H1 (cell line): ENCODE data around the gene TLE5. TPM values are rescaled to one million over a fixed set of nuclear protein-coding genes. Genes with fewer than 3 reads are reported as not detected.

ENCODE experiments used
- CTCF ChIA-PET: fragments of 300-600 bp; sonication (Branson Sonifier 250); formaldehyde crosslinking; loops from one replicate; lab custom pipeline; 2021; ENCODE audit not compliant: partially characterized antibody; lab: Charles Lee
- POLR2A ChIA-PET: fragments of 300-600 bp; sonication (Branson Sonifier 250); formaldehyde crosslinking; loops from one replicate; lab custom pipeline; 2021; ENCODE audit warnings: inconsistent platforms; ENCODE audit not compliant: partially characterized antibody; lab: Charles Lee
- DNase-seq, 2 experiments: peaks; one replicate each; pipeline versions ENCODE4 v3.0.0 to v3.0.0-alpha.2; 2010 to 2022; ENCODE audit warnings: low spot score in 2 of 2, low read depth in 1 of 2, mixed read lengths in 1 of 2
- FAIRE-seq: peaks from 2 replicates; lab custom pipeline; 2011; peaks lifted over from hg19 to GRCh38; lab: Jason Lieb, UNC
- H2AFZ ChIP-seq: 2 replicates; pipeline ENCODE4 v1.8.1; 2012; ENCODE audit warnings: low read length, inconsistent platforms
- H2AK5ac ChIP-seq: 2 replicates; pipeline ENCODE4 v1.6.1; 2013; ENCODE audit warnings: low read depth, low read length
- H2BK120ac ChIP-seq: replicated peaks from 2 replicates; pipeline ENCODE3; 2013; ENCODE audit warnings: low read depth, low read length, inconsistent platforms
- H2BK12ac ChIP-seq: 2 replicates; pipeline ENCODE4 v1.6.1; 2013; ENCODE audit warnings: low read depth, low read length
- H2BK15ac ChIP-seq: 2 replicates; pipeline ENCODE4 v1.6.1; 2013; ENCODE audit warnings: low read length
- H2BK20ac ChIP-seq: 2 replicates; pipeline ENCODE4 v1.6.1; 2013; ENCODE audit warnings: low read length
- H2BK5ac ChIP-seq: 2 replicates; pipeline ENCODE4 v1.6.1; 2013; ENCODE audit warnings: low read depth, low read length
- H3K14ac ChIP-seq: 2 replicates; pipeline ENCODE4 v1.6.1; 2013; ENCODE audit warnings: inconsistent platforms; ENCODE audit not compliant: insufficient read length
- H3K18ac ChIP-seq: 2 replicates; pipeline ENCODE4 v1.6.1; 2013; ENCODE audit warnings: low read length; ENCODE audit errors: extremely low read depth
- H3K23ac ChIP-seq: 2 replicates; pipeline ENCODE4 v1.6.1; 2013; ENCODE audit warnings: inconsistent platforms; ENCODE audit not compliant: insufficient read length
- H3K23me2 ChIP-seq: 2 replicates; pipeline ENCODE4 v1.6.1; 2013; ENCODE audit warnings: low read depth, low read length
- H3K27ac ChIP-seq: 2 replicates; pipeline ENCODE4 v1.6.1; 2011; ENCODE audit warnings: low read depth, low read length, inconsistent platforms
- H3K27me3 ChIP-seq, 4 experiments: replicated peaks in 1 of 4; 1 replicate in 1 of 4; 2 replicates in 3 of 4; pipeline versions ENCODE4 v1.6.1 to v1.8.1; 2011 to 2013; ENCODE audit warnings: low read length in 3 of 4, mild to moderate bottlenecking in 3 of 4, inconsistent platforms in 2 of 4, mixed read lengths in 2 of 4, moderate library complexity in 1 of 4; ENCODE audit not compliant: control insufficient read depth in 3 of 4, insufficient read depth in 3 of 4; ENCODE audit errors: extremely low read depth in 1 of 4
- H3K36me3 ChIP-seq, 4 experiments: 2 replicates each; pipeline versions ENCODE4 v1.6.1 to v1.8.1; 2011 to 2013; ENCODE audit warnings: mild to moderate bottlenecking in 4 of 4, low read length in 3 of 4, moderate library complexity in 2 of 4, control low read depth in 1 of 4, inconsistent platforms in 1 of 4; ENCODE audit not compliant: insufficient read depth in 4 of 4, control insufficient read depth in 2 of 4
- H3K4ac ChIP-seq: replicated peaks from 2 replicates; pipeline ENCODE3; 2013; ENCODE audit warnings: low read length, low read depth, mixed read lengths, inconsistent platforms; ENCODE audit not compliant: insufficient read length
- H3K4me1 ChIP-seq, 4 experiments: replicated peaks in 1 of 4; 1 replicate in 1 of 4; 2 replicates in 3 of 4; pipeline versions ENCODE4 v1.6.1 to v1.8.1; 2011 to 2013; ENCODE audit warnings: low read length in 3 of 4, inconsistent platforms in 2 of 4, mixed read lengths in 1 of 4; ENCODE audit not compliant: insufficient read depth in 4 of 4, control insufficient read depth in 3 of 4
- H3K4me2 ChIP-seq, 2 experiments: 2 replicates each; pipeline versions ENCODE4 v1.6.1 to v1.8.1; 2011 to 2013; ENCODE audit warnings: low read depth in 2 of 2, low read length in 2 of 2, control low read depth in 1 of 2, inconsistent platforms in 1 of 2, mild to moderate bottlenecking in 1 of 2; ENCODE audit not compliant: insufficient read depth in 1 of 2
- H3K4me3 ChIP-seq, 4 experiments: fragments of 200-600, 300-600 bp in 1 of 4; sonication (generic), shearing (Covaris generic), sonication (Bioruptor Twin) in 1 of 4; 2 replicates each; pipeline versions ENCODE4 v1.5.1 to v1.8.1; 2011 to 2016; ENCODE audit warnings: low read length in 4 of 4, low read depth in 3 of 4, control low read depth in 2 of 4, inconsistent platforms in 2 of 4, mild to moderate bottlenecking in 2 of 4, mixed read lengths in 1 of 4, moderate library complexity in 1 of 4; ENCODE audit not compliant: insufficient read depth in 2 of 4; ENCODE audit errors: extremely low read depth in 1 of 4
- H3K56ac ChIP-seq: replicated peaks from 2 replicates; pipeline ENCODE3; 2013; ENCODE audit warnings: low read depth, mild to moderate bottlenecking, mixed read lengths, low read length, inconsistent platforms; ENCODE audit not compliant: insufficient read length
- H3K79me1 ChIP-seq: 2 replicates; pipeline ENCODE4 v1.6.1; 2013; ENCODE audit warnings: low read depth, low read length, control low read depth
- H3K79me2 ChIP-seq, 2 experiments: 2 replicates each; pipeline versions ENCODE4 v1.6.1 to v1.8.1; 2012 to 2013; ENCODE audit warnings: low read length in 2 of 2, mild to moderate bottlenecking in 2 of 2, inconsistent platforms in 1 of 2; ENCODE audit not compliant: insufficient read depth in 2 of 2, control insufficient read depth in 1 of 2
- H3K9ac ChIP-seq, 4 experiments: replicated peaks in 1 of 4; 1 replicate in 1 of 4; 2 replicates in 3 of 4; pipeline versions ENCODE4 v1.6.1 to v1.8.1; 2011 to 2013; ENCODE audit warnings: low read depth in 3 of 4, low read length in 3 of 4, control low read depth in 2 of 4, mild to moderate bottlenecking in 2 of 4, moderate library complexity in 2 of 4, inconsistent platforms in 1 of 4; ENCODE audit errors: extremely low read depth in 1 of 4
- H3K9me3 ChIP-seq, 2 experiments: 2 replicates each; pipeline versions ENCODE4 v1.6.1 to v1.8.1; 2012 to 2013; ENCODE audit warnings: mild to moderate bottlenecking in 2 of 2, moderate library complexity in 2 of 2, control low read depth in 1 of 2, inconsistent platforms in 1 of 2, low read depth in 1 of 2, low read length in 1 of 2, mixed read lengths in 1 of 2; ENCODE audit not compliant: insufficient read depth in 2 of 2
- H4K20me1 ChIP-seq, 2 experiments: replicated peaks in 1 of 2; 2 replicates each; pipeline versions ENCODE3 to v1.8.1; 2011 to 2013; ENCODE audit warnings: inconsistent platforms in 2 of 2, low read length in 2 of 2, mild to moderate bottlenecking in 1 of 2; ENCODE audit not compliant: insufficient read depth in 2 of 2, control insufficient read depth in 1 of 2
- H4K5ac ChIP-seq: 2 replicates; pipeline ENCODE4 v1.6.1; 2013; ENCODE audit warnings: low read length, low read depth, mixed read lengths, inconsistent platforms; ENCODE audit not compliant: insufficient read length
- H4K8ac ChIP-seq: 2 replicates; pipeline ENCODE4 v1.8.0; 2013; ENCODE audit warnings: mild to moderate bottlenecking, moderate library complexity, low read length, inconsistent platforms; ENCODE audit not compliant: insufficient read depth; ENCODE audit errors: extremely low read depth
- H4K91ac ChIP-seq: replicated peaks from 2 replicates; pipeline ENCODE3; 2013; ENCODE audit warnings: low read length, mixed read lengths, inconsistent platforms; ENCODE audit not compliant: insufficient read length
- KDM1A ChIP-seq: fragments of 200-600, 300-600 bp; sonication (generic); IDR thresholded peaks from 2 replicates; pipeline ENCODE4 v1.7.1; 2016; ENCODE audit warnings: mild to moderate bottlenecking, low read length, borderline replicate concordance
- TEAD4 ChIP-seq: IDR thresholded peaks from 2 replicates; pipeline ENCODE4 v1.6.1; 2012; ENCODE audit warnings: low read depth, low read length, inconsistent platforms, mixed read lengths
- WGBS, 2 experiments: shearing (Covaris generic) in 1 of 2; methylation state at CpG; one replicate each; pipeline versions ENCODE4 v1.1.6 to v1.1.7; 2013 to 2015; ENCODE audit warnings: low lambda C conversion rate in 2 of 2, mixed read lengths in 2 of 2, inconsistent platforms in 1 of 2, low coverage in 1 of 2, missing lambda C conversion rate in 1 of 2; ENCODE audit not compliant: insufficient replicate concordance in 2 of 2, insufficient coverage in 1 of 2, insufficient read length in 1 of 2; ENCODE audit errors: extremely low coverage in 1 of 2, missing lambda C conversion rate in 1 of 2; 5-methylcytosine and 5-hydroxymethylcytosine counted together
- polyA plus RNA-seq, 7 experiments: library from polyadenylated mRNA; depleted of rRNA in 3 of 7; stranded (reverse) in 5 of 7; unstranded in 2 of 7; fragments of >200 nt in 5 of 7; fragments of 200-250 nt in 2 of 7; gene quantifications; 1 replicate in 5 of 7; 2 replicates in 1 of 7; 4 replicates in 1 of 7; pipeline versions ENCODE4 v1.2.1 to v1.2.3, GENCODE V29; 2011 to 2013; ENCODE audit warnings: missing spikeins in 2 of 7, mixed read lengths in 2 of 7
- total RNA-seq: library from RNA; stranded (reverse); fragmentation: NEBNext Ultra II Directional; extraction: Animal tissue kit (Norgen Biotek cat#: 25700); gene quantifications from 2 replicates; pipeline ENCODE4 v1.2.1, GENCODE V29; 2021

Gene TLE5
- total and polyA plus RNA-seq, 2 of the 8 experiments (the other 6 are each of a cell fraction or from before 2014, with no cell fraction given) = 187 to 285 TPM

GRCh38 chr19:3041761-3042620 lies 20.3 kb downstream of the TLE5 start:
- TF ChIP-seq KDM1A (peak; percentile 91; the same call in 1 of the 2 replicates), TEAD4 (no peak)
- Histone ChIP-seq H3K4me3 (peak overlapping the region in 2 of 4 experiments; percentile 25 to 65; a peak in 5 of 8 replicates), H4K8ac (no peak overlapping the region; the same call in 1 of the 2 replicates), H3K9me3 (no peaks in the 10 kb centered on the region), H3K27me3 (peaks cover 0 to 2% (median 1%) of the 10 kb centered on the region in 4 experiments; a peak in 3 of 7 replicates), H3K4me2 (peak overlapping the region; percentile 62), H3K79me1 (no peaks in the 10 kb centered on the region), H3K56ac (peak overlapping the region; percentile 79), H3K23me2 (peaks cover 8% of the 10 kb centered on the region; the same call in 1 of the 2 replicates), H3K9ac (0 out of 7 replicates have a peak overlapping the region, but pooled peaks of 1 of the 4 experiments have one; percentile 15), H3K14ac (no peak overlapping the region), H3K18ac (peak overlapping the region; percentile 75; the same call in 1 of the 2 replicates), H2AFZ (peak overlapping the region; percentile 40; the same call in 1 of the 2 replicates), H2BK20ac (no peak overlapping the region), H2AK5ac (peak overlapping the region; percentile 53; the same call in 1 of the 2 replicates), H2BK5ac (peak overlapping the region; percentile 71; the same call in 1 of the 2 replicates), H4K5ac (no peak overlapping the region), H2BK12ac (peak overlapping the region; percentile 39; the same call in 1 of the 2 replicates), H3K23ac (no peak overlapping the region), H3K36me3 (no peaks in the 10 kb centered on the region), H3K4ac (no peak overlapping the region), H2BK15ac (no peak overlapping the region), H3K4me1 (peaks cover 7 to 18% (median 10%) of the 10 kb centered on the region in 4 experiments), H4K91ac (peak overlapping the region; percentile 34), H2BK120ac (no peak overlapping the region), H3K79me2 (no peaks in the 10 kb centered on the region), H3K27ac (no peak overlapping the region), H4K20me1 (no peaks in the 10 kb centered on the region)
- WGBS, 2 experiments = 7% methylated on average over 12 of the region's 40 CpGs; no CpG with 5 or more reads in 1 of the 2 experiments
- ChIA-PET POLR2A (interaction anchor here (0.8 to 4.0 kb wide), 9 partner anchors 9 to 68 kb away, joined by 3 to 25 read pairs (median 4); no protein-coding TSS in a partner anchor), CTCF (interaction anchor here (0.6 to 6.3 kb wide), 11 partner anchors 10 to 84 kb away, joined by 3 to 36 read pairs (median 4); no protein-coding TSS in a partner anchor)
- FAIRE-seq = no peak
- DNase-seq = peak in 1 of 2 experiments; percentile 58
